GM12801 (cell line): ENCODE data around the gene TSTD1.

ENCODE experiments used
- TF ChIP-seq, protein P1 (sequence below): IDR thresholded peaks from one replicate; pipeline ENCODE4 v1.5.1; 2011; ENCODE audit warnings: control low read depth; ENCODE audit not compliant: insufficient read length; ENCODE audit errors: extremely low read depth

TSTD1 gene

DNA sequence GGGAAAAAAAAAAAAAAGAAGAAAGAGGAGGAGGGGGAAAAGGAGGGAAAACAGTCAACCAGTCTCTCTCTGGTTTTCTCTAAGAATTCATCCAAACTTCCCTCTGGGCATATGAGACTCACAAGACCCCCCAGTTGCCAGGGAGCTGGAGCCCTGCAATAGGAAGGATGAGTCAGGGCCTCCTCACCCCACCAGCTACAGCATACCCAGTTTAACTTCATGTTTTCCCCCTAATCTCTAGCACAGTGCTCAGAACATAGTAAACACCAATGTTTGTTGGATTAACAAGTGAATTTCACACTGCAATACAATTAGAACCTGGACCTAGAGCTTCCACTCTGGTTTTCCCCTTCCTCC is 25.7 kb downstream of the TSTD1 start:
- TF ChIP-seq, protein P1, sequence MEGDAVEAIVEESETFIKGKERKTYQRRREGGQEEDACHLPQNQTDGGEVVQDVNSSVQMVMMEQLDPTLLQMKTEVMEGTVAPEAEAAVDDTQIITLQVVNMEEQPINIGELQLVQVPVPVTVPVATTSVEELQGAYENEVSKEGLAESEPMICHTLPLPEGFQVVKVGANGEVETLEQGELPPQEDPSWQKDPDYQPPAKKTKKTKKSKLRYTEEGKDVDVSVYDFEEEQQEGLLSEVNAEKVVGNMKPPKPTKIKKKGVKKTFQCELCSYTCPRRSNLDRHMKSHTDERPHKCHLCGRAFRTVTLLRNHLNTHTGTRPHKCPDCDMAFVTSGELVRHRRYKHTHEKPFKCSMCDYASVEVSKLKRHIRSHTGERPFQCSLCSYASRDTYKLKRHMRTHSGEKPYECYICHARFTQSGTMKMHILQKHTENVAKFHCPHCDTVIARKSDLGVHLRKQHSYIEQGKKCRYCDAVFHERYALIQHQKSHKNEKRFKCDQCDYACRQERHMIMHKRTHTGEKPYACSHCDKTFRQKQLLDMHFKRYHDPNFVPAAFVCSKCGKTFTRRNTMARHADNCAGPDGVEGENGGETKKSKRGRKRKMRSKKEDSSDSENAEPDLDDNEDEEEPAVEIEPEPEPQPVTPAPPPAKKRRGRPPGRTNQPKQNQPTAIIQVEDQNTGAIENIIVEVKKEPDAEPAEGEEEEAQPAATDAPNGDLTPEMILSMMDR: no peak

DNA sequence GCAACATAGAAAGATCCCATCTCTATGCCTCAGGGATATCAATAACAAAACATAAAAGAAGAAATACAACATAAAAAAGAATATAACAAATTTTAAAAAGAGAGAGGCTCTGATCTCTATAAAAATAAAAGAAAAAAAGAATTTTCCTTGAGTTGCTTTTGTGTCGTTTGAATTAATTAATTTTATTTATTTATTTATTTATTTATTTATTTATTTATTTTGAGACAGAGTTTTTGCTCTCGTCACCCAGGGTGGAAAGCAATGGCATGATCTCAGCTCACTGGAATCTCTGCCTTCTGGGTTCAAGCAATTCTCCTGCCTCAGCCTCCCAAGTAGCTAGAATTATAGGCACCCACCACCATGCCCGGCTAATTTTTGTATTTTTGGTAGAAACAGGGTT is 26.3 kb downstream of the TSTD1 start:
- TF ChIP-seq, protein P1: no peak

DNA sequence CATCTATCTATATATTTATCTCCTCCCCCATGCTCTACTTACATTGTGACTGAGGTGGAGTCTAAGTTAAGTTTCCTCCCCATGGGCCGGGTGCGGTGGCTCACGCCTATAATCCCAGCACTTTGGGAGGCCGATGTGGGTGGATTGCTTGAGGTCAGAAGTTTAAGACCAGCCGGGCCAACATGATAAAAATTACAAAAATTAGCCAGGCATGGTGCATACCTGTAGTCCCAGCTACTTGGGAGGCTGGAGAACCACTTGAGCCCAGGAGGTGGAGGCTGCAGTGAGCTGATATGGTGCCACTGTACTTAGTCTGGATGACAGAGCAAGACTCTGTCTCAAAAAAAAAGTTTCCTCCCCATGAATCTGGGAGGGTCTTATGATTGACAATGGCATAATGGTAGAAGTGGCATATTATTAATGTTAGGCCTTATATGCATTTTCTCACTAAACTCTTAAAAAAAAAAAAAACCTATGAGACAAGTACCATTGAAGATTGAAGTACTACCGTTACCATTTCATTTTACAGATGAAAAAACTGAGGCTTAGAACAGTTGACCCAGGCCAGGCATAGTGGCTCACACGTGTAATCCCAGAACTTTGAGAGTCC is 29.1 kb downstream of the TSTD1 start:
- TF ChIP-seq, protein P1: no peak

DNA sequence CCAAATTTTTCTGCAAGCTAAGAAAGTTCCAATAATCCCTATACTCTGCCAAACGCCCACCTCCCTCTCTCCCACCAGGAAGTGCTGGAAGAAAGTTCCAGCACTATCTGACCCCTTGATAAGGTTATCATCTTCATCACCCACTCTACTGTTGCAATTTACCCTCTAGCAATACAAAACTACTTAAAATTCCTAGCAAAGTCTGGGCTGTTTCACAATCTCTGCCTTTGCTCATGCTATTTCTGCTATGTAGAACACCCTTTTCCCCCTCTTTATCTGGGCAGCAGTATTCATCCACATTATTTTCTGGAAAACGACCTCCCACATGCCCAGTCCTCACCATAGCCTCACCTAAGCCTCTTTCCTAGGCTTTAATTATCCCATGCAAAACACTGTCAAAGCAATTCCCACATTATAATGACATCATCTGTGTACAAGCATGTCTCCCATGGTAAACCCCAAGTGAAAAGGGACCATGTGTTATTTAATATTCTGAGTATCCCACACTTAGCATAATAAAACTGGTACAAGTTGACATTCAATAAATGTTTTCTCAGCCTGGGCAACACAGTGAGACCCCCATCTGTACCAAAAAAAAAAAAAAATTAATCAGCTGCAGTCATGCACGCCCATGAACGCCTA is 29.8 kb downstream of the TSTD1 start:
- TF ChIP-seq, protein P1: no peak

DNA sequence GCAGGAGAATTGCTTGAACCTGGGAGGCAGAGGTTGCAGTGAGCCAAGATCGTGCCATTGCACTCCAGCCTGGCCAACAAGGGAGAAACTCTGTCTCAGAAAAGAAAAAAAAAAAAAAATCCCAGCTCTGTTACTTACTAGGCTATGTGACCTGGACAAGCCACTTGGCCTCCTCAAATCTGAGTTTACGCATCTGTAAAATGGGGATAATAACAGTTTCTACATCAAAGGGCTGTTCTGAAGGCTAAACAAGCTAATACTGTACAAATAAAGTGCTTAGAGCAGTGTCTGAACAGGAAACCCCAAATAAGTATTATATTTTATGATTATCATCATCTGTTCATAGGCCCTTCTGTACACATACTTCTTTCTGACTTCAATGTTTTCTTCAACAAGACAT is 31.4 kb downstream of the TSTD1 start:
- TF ChIP-seq, protein P1: no peak

DNA sequence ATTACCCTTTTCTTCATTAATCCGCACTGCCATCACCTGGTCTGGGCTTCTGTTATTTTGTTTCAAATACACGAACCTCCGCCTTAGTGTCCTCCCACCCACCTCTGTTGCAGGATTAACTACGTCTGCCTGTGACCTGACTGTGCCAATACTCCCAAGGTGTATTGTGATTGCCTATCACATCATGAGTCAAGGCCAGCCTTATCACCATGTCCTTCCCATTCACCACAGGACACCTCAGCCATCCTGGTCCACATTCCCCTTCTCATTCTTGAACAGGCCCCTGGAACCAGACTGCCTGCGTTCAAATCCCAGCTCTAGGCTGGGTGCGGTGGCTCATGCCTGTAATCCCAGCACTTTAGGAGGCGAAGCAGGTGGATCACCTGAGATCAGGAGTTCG is 32.2 kb downstream of the TSTD1 start:
- TF ChIP-seq, protein P1: no peak

DNA sequence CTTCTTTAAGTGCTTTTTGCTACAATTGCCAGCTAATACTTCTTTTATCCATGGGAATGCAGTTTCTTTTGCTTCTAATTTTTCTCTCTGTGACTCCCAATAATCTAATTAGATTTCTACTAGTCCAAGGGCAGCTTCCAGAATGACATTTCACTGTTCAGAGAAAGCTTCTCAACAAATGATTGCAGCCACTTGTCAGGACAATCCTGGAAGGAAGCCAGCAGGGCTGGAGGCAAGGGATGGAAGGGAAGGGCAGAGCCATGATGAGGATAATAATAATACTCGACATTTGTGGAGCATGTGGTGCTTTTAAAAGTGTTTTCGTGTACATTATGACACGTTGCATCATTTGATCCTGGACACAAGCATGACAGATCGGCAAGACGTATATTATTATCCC is 37.2 kb downstream of the TSTD1 start:
- TF ChIP-seq, protein P1: no peak
